HuH-7.5 (cell line): Measurements from ENCODE around the gene DCAF17.
"Not testable (repeated sequence)": the region's sequence is repeated elsewhere in the genome, so short reads cannot be mapped to it uniquely, and the experiment has no call there.

Experiments used
- DNase-seq: peaks from one replicate; pipeline ENCODE4 v3.0.0; 2011; ENCODE audit warnings: low spot score

The DCAF17 gene

DNA sequence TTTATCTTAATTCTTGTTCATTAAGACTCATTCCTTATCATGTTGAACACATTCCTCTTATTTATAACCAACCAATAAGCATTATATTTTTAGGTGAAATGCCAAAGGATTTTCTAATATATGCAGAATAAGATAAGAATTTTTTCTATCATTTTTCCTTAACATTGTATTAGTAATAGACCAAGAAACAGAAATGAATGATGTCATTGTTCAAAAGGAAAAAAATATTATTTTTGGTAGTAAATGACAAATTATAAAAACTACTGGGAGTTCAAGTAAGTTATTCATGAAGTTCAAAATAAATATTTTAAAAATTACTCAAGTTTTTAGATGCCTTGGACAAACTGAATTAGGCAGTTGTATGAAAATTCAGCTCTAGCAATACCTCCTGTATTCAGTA, 25.5 kb downstream of the DCAF17 start:
- DNase-seq = no peak

DNA sequence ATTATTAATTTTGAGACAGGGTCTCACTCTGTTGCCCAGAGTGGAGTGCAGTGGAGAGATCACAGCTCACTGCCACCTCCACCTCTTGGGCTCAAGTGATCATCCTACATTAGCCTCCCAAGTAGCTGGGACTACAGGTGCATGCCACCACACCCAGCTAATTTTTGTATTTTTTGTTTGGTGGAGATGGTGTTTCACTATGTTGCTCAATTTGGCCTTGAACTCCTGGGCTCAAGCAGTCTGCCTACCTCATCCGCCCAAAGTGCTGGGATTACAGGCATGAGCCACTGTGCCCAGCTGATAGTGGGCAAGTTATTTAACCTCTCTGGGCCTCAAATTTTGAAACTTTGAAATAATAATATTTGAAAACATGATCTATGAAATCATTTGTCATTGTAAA, 26.5 kb downstream of the DCAF17 start:
- DNase-seq = no peak

DNA sequence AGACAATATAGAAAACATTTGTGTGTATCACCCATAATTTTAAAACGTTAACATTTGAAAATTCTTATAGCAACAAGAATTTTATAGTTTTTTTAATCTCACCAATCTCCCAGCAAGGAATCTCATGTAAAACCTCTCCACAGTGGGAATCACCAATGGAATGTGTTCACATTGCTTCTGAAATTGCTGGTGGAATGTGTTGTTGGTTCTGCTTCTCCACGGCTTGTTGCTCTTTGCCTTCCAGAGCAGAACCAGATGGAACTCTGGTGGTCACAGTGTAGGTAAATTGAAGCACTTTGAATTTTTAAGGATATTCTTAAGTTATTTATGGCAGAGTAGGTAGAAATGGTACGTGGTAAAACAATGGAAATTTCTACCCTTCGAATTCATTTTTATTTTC, 35.1 kb downstream of the DCAF17 start:
- no peak for DNase-seq

DNA sequence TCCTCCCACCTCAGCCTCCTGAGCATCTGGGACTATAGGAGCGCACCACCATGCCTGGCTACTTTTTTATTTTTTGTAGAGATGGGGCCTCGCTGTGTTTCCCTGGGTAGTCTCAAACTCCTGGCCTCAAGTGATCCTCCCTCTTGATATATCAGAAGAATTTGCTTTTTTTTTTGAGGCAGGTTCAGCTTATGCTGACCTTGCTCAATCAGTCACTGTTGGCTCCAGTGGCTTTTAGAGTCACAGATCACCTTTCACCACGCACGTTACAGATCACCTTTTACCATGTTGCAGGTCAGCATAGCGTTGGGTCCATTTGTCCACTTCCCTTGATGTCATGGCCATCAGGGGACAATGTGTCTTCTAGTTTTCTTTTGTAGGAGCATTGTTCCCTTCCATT, 36.1 kb downstream of the DCAF17 start:
- DNase-seq = no peak

DNA sequence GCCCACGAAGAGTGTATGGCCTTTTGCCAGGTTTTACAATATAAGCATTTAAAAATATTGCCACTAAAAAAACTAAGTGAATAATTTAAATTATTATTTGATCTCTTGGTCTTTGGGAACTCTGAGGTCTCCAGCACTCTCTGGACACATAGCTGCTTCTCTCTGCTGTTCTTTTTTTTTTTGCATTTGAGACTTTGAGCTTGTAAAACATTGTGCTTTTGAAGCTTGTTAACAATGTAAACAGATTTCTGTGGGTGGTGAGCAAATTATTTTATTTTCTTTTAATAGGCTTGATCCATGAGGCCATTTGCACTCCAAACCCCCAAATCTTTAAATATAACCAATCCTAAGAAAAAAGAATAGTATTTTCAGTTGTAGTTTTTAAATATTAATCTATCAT, 42.0 kb downstream of the DCAF17 start:
- no peak for DNase-seq

DNA sequence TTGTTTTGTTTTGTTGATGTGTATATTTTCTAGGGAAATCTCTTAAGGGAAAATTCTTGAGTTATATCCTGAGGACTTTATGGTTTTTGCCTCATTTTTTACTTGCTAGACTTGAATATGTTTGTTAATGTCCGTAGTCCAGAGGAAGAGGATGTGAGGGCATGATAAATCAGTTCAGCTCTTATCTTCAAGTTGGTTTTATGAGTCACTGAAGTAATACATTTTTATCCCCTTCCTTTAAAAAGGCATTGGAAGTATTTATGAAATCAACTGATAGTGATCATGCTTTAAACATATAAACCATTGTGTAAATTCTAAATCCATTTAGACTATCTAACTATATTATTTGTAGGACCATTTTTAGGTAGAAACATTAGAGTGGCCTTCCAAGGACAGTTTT, 44.3 kb downstream of the DCAF17 start:
- DNase-seq = no peak

DNA sequence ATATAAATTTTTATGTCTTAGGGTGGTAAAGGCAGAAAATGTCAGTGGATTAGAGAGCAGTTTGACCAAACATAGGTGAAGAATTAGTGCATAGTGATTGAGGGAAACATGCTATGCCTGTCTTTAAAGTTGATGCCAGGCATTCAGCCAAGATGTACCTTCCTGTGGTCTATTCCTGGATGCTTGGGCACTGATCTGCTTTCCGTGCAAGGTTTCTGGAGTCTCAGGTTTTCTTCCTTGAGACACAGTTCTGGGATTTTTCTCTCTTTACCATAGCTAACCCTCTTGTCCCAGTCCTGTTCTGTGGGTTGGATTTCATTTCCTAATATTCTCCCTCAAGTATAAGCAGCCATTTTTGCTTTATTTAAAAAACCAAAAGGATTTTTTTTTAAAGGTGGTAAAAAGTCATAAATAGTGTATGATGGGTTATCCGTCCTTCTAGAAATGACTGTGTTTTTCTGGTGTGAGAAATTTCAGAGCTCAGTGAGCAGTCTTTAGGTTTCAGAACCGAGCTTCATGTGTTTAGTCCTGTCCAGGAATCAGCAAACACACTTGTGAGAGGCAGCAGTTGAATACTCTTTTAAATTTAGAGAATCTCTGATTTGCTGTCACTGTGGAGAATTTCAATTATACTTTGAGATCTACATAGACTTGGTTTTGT, 45.3 kb downstream of the DCAF17 start:
- no peak for DNase-seq

DNA sequence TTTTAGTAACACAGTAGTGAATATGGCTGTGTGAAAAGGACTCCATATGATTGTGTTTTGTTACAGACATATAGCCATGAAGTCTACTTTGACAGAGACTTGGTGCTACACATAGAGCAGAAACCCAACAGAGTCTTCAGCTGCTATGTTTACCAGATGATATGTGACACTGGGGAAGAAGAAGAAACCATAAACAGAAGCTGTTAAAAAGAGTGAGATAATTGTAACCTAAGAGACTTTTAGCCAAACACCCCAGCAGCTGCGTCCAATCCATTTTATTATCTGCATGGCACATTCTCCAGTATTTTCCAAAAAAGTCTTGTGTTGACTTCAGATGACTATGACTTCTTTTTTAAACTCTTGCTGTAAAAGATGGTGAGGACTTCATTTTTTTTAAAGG, 46.9 kb downstream of the DCAF17 start:
- no peak for DNase-seq

DNA sequence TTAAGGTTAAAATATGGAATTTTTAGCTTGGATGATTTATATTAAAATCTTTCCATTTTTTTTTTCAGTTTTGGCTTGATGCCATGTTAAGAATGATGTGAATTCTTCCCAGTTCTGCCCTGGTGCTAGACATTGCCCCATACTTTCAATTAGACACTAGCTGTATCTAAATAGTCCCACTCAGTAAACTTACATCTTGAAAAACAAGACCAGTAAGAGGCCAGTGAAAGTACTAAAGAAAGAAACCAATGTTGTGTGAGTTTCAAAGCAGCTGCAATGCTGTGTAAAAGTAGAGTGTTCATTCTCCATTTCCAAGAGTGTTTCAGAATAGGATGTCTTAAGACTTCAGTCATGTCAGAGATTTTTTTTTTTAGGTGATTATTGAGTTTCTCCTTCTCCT, 48.3 kb downstream of the DCAF17 start:
- DNase-seq = no peak

DNA sequence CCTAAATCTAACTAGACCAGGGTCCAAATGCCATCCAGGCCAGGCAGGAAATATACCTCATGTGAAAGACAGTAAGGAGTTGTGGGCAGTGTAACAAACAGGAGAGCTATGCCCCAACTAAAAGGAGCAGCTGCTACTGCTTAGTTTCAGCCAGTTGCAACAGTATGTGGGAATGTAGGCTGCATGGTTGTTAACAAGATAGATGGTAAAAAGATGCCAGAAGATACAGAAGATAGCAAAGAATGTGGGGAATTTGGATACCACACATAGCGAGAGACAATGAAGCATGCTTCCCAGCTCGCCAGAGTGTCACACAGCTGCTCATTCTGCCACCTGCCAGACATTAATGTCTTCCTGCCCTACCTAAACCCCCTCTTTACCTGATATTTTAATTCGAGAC, 48.9 kb downstream of the DCAF17 start:
- DNase-seq = no peak

DNA sequence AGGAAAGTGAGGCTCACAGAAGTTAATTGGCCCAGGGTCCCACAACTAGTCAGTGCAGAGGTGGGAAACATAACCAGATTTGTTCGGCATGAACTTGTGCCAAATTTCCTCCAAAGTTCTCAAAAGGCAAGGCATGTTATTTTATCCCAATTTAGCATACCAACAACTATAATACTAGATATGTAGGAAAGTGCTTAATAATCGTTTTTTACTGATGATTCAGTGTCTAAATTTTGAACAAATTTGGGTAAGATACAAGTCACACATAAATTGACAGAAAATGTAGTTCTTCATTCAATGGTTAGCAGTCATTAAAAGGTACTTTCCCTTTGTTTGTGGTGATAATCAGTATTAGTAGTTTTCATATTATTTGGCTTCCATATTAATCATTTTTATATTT, 49.8 kb downstream of the DCAF17 start:
- no peak for DNase-seq

DNA sequence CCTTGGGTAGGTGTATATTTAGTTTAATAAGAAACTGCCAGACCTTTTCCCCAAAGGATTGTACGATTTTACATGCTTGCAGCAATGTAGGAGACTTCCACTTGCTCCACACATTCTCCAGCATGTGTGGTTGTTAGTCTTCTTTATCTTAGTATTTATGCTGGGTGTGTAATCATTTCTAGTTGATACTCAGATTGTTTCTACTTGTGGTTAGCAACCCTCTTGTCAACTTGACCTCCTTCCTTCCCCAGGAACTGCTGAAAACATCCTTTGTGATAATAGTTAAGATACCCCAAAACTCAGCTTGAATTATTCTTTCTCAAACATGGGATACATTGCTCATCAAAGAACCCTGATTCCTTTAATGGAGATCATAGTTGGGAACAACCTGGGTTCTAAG, 51.1 kb downstream of the DCAF17 start:
- DNase-seq = no peak

DNA sequence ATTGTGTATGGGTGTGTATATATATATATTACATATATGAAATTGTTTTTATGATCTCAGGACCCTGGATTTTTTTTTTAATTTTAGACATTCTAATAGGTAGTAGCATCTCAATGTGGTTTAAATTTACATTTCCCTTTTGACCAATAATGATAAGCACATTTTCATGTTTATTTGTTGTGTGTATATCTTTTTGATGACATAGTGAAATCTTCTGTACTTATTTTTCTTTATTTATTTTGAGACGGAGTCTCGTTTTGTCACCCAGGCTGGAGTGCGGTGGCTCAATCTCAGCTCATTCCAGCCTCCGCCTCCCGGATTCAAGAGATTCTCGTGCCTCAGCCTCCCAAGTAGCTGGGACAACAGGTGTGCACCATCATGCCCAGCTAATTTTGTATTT, 53.2 kb downstream of the DCAF17 start:
- DNase-seq = no peak

DNA sequence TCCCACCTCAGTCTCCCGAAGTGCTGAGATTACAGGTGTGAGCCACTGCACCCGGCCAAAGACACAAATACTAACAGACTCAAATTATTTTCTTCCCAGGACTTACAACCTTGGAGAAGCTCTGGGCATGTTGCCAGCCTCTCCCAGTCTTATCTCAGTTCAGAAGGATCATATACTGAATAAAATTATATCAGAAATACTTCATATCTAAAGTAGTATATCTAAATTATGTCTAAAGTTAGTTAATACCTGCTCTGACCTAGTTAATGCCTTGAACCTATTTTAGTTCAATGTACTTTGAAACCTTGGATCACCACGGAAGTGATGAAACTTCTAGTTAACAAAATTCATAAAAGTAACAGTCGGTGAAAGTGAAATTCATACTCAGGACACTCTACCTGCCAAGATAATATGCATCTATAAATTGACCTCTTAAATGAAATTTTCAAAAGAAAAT, 53.8 kb downstream of the DCAF17 start:
- DNase-seq = no peak

DNA sequence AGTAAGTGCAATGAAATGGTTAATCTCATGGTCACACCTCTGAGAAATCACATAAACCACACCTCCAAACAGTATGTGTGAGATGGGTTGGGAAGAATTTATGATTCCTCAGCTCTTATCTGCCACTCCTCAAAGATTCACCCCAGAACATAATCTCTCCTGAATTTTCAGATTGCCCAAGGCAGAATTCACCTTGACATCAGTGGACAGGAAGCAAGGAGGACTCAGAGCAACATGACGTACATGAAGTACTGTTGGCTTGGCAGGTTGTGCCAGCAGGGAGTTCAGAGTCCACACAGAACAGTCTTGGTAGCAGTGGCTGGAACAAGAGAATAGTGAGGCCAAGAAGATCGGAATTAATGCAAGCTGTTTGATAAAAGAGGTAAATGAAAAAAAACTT, 56.6 kb downstream of the DCAF17 start:
- DNase-seq = no peak

DNA sequence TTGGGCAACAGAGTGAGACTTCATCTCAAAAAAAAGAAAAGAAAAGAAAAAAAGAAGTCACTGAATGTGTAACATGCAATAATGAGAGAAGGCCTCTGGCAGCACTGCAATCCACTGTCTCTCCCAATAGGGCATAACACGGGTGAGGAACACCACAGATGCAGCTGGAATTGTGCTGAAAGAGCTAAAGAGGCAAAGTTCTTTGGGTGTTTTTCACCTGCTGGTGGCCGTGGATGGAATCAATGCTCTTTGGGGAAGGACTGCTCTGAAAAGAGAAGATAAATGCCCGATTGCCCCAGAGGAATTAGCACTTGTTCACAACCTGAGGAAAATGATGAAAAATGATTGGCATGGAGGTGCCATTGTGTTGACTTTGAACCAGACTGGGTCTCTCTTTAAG, 57.3 kb downstream of the DCAF17 start:
- no peak for DNase-seq

DNA sequence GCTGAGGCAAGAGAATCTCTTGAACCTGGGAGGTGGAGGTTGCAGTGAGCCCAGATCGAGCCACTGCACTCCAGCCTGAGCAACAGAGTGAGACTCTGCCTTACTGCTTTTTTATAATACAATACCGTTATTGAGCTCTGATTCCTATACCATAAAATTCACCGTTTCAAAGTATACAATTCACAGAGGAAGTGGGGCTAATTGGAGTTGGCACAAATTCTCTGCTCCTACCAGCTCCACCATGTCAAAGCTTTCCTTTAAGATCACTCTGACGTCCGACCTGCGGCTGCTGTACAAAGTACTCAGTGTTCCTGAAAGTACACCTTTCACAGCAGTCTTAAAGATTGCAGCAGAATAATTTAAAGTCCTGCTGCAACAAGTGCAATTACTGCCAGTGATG, 58.6 kb downstream of the DCAF17 start:
- DNase-seq = no peak

DNA sequence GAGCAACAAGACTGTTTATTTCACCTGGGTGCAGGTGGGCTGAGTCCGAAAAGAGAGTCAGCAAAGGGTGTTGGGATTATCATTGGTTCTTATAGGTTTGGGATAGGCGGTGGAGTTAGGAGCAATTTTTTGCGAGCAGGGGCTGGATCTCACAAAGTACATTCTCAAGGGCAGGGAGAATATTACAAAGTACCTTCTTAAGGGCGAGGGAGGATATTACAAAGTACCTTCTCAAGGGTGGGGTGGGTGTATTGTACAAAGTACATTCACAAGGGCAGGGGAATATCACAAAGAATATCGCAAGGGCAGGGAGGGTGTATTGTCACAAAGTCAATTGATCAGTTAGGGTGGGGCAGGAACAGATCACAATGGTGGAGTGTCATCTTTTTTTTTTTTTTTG, 63.6 kb downstream of the DCAF17 start:
- DNase-seq = not testable (repeated sequence)

DNA sequence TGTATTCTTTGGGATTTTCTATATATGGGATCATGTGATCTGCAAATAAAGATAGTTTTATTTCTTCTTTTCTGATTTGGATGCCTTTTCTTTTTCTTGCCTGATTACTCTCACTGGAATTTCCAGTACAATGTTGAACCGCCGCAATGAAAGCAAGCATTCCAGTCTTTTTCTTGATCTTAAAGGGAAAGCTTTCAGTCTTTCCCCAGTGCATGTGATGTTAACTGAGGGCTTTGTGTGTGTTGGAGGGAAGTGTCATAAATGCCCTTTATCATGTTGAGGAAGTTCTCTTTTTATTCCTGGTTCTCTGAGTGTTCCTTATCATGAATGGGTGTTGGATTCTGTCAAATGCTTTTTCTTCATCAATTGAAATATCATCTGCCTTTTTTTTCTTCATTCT, 71.3 kb downstream of the DCAF17 start:
- no peak for DNase-seq

DNA sequence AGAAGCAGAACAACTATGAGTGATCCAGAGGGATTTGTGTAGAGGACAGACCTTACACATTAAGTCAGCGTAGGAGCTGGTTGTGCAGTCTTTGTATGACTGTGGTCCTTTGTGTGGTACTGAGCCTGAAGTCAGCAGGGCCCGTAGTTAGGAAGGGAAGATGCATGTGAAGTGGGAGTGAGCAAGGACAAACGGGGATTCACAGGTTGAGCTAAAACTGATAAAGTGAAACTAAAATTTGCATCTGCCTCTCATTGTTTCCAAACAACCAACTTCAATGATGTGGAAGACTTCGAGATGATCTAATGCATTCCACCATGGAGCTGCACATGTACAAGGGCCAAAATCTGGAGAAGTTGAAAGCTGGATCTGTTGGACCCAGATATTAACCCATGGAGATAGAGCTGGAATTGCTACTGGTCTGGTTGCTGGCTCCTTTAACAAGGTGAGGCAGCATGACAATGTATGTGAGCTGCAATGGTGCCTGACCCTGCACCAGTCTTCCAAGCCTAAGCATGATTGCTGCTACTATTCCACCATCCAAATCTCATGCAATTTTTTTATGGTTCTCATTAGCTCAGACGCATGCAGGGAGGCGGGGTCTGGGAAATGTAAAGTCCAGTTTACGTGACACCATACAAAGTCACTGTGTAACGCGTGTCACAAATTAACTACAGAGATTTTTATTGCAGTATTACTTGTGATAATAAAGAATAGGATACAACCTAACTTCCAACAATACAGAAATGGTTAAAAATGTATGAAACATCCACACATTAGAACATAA, 76.1 kb downstream of the DCAF17 start:
- DNase-seq = no peak

DNA sequence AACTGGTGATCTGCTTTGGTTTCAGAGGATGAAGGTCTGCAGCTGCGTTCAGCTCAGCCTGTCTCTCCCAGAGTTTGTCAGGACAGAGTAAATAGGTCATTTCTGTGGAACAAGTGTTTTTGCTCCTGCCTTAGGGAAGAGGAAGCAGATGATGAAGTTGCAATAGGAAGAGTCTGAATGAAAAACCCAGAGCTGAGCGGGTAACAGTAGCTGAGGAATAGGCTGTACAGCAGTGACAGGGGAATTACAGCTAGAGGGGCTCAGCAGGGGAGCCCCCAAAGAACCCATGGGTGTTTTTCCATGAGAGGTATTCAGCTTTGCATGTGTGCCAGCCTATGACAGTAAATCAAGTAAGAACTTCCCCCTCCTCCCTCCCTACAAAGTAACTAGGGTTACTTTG, 78.0 kb downstream of the DCAF17 start:
- DNase-seq = no peak

DNA sequence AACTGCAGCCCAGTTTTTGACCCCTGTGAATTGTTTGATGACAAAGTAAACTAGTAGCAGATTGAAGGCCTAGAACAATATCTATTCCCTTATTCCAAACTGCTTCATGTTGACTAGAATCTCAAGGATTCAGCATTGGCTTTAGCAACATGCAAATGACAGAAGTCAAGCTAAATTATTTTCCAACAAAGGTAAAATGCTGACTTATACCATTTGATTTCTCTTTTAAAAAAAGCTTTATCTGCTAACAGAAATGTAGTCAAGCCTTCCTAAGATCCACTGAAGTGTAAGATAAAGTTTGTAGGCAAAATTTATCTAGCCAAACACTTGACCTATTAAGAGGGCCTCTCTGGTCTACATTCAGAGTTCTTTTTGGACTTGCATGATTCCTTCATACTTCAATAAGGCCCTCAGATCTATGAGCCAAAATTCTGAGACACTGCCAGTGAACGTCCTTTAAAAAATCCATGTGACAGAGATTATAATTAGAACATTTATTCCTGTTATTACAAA, 78.7 kb downstream of the DCAF17 start:
- DNase-seq = no peak

DNA sequence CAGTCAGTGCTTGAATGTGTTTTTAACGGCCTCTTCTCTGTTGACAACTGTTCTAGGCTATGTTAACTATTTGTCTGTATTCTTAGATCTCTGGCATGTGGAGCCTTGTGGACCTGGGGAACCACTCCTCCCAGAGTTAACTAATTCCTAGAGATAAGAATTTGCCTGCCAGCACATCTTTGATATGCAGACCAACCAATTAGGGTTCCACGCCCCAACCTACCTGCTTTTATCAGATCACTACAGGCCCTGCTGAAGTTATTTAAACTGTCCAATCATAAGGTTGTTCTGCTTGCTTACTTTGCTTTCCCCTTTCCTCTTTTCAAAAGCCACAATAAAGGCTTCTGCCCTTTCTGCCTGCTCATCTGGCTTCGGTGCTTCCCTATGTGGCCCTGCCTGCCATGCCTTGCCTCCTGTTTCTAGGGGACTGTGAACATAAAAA, 79.7 kb downstream of the DCAF17 start:
- no peak for DNase-seq
